GM21423 (cell line): ENCODE results near the gene INPP5K.
"Not testable (repeated sequence)": the region's sequence is repeated elsewhere in the genome, so short reads cannot be mapped to it uniquely, and the experiment has no call there.

Source experiments
- ATAC-seq: cut with Tn5 transposase; IDR thresholded peaks from one replicate; pipeline ENCODE4 v1.9.1; 2021; ENCODE audit warnings: mild to moderate bottlenecking, moderate library complexity; ENCODE audit not compliant: unreplicated experiment

The INPP5K gene

DNA sequence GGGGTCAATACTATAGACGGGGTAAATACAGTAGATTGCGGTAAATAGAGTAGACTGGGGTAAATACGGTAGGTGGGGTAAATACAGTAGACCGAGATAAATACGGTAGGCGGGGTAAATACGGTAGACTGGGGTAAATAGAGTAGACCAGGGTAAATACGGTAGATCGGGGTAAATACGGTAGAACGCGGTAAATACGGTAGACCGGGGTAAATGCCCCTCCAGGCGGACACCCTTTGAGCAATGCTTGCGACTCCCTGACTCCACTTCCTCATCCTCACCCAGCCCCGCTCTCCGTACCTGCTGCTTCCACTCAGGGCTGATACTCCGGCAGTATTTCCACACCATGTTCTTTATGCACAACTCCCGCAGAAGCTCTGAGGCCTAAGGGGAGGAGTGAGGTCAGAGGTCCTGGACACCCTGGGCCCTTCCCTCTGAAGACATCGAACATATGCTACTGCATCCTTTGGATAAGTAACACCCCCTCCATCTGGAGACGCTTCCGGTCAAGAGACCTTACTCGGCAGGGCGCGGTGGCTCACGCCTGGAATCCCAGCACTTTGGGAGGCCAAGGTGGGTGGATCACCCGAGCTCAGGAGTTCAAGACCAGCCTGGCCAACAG, 47.1 kb downstream of the INPP5K start:
- ATAC-seq: no peak

DNA sequence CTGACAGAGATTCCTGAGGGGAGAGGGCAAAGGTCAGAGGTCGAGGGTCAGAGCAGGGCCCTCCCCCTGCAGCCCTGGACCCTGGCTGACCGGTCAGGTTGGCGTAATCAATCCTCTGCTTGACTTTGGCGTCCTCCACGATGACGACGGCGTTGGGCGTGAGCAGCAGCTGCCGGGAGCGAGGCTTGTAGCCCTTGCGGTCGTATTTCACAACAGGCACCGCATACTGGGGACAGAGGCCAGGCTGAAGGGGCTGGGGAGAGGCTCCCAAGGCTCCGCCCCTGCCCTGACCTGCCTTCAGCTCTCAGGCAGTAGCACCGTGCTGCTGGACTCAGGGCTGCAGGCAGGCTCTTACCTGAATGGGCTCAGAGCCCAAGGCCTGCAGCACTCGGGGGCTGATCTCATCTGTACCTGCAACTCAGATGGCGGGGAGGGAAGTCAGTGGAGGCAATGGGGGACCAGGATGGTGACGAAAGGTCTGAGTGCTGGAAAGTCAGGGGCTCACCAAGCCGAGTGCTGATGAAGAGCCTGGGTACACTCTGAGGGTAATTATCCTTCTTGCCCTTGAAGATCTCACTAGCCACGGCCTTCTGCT, 48.4 kb downstream of the INPP5K start:
- ATAC-seq: no peak

DNA sequence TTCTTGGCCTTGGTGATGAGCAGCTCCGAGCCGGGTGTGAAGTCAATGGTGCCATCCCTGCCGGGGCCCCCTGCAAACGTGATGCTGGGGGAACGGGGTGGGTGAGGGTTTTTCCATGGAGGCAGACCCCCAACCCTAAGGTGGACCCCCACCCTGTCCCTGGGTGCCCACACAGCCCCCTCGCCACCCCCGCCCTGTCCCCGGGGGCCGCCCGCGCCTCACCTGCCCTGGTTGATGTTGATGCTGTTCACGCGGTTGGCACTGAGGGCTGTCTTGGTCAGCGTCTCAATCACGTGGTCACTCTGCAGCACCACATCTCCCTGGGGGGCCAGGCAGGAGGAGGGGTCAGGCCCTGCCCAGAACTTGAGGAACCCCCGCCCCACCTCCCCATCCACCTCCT, 49.2 kb downstream of the INPP5K start:
- ATAC-seq: no peak

DNA sequence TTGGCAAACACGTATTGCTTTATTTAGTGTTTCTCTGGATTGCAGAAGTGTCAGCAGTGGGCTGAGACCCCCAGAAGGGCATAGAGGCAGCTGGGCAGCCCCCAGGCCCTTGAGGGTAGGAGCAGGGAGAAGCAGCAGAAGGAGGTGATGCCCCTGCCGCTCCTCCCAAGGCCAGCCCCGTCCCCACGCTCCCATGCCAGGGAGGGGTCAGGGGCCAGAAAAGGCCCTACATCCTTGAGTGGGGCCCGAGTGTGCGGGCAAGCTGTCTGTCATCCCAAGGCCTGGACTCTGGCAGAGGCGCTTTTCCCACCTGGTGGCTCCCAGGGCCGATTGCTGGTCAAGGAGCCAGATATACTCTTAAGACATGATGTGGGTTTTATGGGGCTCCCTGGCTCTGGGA, 52.2 kb downstream of the INPP5K start:
- ATAC-seq: no peak

DNA sequence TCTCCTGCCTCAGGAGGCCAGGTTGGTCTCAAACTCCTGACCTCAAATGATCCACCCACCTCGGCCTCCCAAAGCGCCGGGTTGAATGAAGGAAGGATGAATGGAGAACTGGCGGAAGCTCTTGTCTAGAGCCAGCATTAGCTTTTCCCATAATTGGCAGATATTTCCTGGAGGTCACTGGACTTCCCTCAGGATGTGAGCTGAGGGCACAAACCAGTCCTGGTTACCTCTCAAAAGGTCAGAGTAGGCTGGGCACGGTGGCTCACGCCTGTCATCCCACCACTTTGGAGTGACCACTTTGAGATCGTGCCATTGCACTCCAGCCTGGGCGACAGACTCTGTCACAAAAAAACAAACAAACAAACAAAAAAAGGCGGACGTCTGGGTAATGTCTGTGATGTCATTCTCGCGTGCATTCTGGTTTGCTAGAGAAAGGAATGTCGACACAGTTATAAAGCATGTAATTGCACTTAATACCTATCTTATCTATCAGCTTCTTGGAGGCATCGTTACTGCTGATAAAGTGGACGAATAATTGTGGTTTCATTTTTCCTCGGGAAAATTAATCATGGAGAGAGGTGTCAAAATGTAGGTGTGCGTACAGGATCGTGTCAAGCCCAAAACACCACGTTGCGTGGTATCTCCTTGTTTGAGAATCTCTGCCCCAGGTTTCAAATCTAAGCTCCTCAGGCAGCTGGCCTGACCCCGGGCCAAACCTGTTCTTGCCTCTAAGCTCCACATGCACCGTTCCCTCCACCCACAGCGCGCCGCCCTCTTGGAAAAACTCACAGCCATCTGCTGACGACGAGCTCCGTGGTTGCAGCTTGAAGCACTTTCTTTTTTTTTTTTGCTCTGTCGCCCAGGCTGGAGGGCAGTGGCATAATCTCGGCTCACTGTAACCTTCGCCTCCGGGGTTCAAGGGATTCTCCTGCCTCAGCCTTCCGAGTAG, 54.0 kb downstream of the INPP5K start:
- no peak for ATAC-seq

DNA sequence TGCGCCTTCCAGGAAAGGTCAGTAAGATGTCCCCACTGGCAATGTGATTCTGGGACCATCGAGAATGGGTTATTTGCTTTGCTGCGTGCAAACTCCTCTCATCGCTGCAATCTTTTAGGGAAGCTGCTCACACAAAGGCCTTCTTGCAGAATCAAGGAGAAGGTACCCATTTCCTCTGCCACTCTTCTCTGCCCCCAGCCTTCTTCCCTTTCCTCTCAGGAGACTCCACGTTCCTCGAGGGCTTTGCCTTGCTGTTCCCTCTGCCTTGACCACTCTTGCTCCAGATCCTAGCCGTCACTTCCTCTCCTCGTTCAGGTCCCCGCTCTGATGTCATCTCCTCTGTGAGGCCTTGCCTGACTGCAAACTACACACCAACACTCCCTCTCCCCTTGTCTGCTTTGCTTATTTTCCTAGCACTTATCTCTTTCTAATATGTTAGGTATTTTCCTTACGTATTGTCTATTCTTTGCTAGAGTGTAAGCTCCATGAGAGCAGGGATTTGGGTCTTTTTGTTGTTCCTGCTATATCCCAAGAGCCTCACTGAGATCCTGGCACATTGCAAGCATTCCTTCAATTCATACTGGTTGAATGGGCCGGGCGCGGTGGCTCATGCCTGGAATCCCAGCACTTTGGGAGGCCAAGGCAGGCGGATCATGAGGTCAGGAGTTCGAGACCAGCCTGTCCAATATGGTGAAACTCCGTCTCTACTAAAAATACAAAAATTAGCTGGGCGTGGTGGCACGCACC, 55.0 kb downstream of the INPP5K start:
- no peak for ATAC-seq

DNA sequence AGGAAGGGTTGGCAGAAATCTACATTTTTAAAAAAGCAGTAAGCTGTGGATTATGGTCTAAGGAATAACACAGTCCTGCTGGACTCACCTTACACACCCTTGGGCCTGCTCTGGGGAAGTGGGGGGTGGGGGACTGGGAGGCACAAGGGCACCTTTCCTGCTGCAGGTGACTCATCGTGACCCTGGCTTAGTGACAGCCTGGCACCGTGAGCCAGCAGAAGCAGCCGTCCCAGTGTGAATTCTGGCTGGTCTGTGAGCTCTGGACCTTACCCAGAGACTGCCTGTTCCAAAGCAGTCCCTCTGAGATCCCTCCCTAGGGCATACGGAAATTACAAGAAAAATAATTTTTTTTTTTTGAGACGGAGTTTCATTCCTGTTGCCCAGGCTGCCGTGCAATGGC, 56.2 kb downstream of the INPP5K start:
- no peak for ATAC-seq

DNA sequence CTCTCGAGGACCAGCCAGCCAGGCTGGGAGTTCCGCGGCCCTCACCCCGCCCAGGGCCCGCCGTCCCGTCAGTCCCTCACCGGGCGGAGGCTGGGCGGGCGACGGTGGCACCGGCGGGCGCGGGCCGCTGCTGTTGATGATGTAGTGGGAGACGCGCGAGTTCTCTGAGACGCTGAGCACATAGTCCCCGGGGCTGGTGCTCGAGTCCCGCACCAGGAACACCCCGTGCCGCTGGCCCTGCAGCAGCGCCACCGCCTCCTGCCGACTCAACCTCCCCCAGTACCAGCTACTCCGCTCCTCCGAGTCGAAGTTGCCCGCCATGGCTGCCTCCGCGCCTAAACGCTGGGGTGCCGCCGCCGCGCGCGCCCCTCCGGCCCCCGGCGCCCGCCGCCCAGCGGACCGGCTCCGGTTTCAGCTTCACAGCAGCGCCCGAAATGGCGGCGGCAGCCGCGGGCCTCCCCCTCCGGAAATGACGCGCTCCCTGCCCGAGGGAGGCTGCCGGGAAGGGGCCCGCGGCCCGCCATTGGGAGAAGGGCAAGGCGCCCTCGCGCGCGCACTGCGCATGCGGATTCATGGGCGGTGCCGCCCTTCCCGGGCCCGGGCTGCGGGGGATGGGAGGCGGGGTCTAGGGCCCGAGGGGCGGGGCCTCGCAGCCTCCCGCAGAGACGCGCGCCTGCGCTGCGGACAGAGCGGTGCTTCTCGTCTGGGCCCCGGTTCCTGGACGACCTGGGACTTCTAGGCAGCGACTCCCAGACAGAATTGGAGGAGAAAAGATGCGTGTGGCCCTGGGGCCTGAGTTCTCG, 60.4 kb downstream of the INPP5K start, which contains the start of gene CRK:
Gene CRK (minus strand): TSS at position 436 of the 803 bp plus-strand sequence. CDS start 115 bp downstream, at position 321.
- peak; percentile 86 for ATAC-seq

DNA sequence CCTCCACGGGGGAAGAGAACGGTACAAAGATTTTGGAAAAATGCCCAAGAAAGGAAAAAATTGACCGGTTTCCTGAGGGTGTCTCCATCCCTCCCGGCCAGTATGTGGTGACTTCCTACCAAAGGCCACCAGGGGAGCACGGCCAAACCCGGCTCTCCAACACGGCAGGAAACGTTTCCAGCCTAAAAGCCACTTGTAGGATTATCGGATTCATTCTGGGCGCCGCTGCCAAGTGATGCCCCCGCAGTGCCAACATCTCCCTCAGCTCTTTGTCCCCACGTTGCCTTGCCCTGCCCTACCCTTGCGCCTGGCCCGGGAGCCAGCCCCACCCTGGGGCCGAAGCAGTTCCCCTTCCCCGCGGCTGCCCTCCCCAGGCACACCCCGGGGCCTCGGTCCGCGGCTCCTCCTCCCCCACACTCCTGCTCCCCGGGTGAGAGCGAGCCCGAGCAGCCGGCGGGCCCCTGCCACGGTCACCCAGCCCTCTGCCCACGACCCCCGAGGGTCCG, 61.1 kb downstream of the INPP5K start:
- peak; percentile 15 for ATAC-seq

DNA sequence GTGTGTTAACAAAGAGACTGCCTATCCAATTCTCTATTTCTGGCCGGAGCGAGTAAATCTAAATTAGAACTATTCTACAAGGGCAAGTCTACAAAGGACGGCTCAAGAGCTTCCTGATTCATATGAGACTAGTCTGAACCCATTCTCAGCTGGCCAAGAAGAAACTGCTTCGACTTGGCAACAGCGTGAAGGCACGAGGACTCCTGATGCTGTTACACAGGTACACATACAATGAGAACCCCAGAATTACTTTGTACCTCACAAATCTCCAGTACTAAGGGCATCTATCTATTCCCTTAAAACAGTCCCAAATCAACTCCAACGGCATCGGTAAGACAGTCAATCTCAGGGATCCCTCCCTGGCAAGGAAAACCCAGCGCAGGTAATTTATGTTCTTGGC, 61.9 kb downstream of the INPP5K start:
- ATAC-seq: no peak

DNA sequence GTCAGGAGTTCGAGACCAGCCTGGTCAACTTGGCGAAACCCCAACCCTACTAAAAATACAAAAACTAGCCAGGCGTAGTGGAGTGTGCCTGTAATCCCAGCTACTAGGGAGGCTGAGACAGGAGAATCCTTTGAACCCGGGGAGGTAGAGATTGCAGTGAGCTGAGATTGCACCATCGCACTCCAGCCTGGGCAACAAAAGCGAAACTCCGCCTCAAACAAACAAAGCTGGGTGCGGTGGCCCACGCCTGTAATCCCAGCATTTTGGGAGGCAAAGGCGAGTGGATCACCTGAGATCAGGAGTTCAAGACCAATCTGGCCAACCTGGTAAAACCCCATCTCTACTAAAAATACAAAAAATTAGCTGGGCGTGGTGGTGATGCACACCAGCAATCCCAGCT, 62.7 kb downstream of the INPP5K start:
- not testable (repeated sequence) for ATAC-seq

DNA sequence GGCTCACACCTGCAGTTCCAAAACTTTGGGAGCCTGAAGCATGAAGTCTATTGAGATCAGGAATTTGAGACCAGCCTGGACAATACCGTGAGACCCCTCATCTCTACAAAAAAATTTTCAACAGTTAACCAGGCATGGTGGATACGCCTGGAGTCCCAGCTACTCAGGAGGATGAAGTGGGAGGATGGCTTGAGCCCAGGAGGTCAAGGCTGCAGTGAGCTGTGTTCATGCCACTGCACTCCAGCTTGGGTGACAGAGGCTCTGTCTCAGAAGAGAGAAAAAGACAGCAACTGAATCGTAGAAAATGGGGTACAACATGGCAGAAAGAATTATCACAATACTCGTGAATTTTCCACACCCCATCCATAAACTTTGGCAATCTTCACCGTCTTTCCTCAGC, 63.6 kb downstream of the INPP5K start:
- ATAC-seq: no peak

DNA sequence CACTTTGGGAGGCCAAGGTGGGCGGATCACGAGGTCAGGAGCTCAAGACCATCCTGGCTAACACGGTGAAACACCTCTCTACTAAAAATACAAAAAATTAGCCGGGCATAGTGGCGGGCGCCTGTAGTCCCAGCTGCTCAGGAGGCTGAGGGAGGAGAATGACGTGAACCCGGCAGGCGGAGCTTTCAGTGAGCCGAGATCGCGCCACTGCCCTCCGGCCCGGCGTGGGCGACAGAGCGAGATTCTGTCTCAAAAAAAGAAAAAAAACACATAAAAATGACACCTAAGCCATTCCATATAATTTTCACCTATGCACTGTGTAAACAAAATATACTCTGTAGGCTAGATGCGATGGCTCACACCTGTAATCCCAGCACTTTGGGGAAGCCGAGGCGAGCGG, 66.2 kb downstream of the INPP5K start:
- not testable (repeated sequence) for ATAC-seq

DNA sequence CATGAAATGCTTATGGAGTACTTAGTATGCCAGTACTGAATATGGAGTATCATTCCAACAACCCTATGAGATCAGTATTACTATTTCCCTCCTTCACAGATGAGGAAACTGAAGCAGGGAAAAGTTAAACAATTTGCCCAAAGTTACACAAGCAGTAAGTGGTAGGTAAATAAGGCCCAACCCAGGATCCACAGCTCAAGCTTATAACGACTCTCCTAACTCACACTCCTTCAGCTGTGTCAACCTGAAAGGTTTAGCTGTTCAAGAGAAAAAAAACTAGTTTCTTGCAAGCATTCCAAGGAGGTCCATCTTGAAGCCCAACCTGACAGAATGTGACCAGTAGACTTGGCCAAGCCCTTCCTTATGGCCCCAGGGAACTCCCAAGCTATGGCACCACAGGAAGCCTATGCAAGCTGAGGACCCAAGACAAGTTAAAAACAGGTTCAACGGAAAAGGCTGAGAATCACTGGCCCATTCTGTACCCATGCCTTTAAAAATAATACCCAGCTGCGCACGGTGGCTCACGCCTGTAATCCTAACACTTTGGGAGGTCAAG, 66.9 kb downstream of the INPP5K start:
- ATAC-seq: no peak

DNA sequence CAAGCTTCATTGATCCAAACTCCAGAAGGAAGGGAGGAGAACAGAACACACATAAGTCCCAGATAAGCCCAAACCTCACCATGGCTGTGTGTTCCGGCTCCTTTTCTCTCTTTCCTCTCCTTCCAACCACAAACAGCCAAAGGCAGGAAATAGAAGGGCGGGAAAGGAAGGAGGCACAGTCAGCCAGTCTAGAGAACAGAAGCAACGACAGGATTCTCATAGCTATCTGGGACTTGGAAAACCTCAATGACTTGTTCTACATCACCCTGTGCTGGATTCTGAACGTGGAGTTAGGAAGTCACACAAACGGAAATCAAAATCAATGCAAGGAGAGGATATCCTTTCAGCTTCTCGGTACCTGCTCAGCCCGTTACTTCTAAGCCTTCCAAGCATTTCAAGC, 69.4 kb downstream of the INPP5K start:
- ATAC-seq: no peak

DNA sequence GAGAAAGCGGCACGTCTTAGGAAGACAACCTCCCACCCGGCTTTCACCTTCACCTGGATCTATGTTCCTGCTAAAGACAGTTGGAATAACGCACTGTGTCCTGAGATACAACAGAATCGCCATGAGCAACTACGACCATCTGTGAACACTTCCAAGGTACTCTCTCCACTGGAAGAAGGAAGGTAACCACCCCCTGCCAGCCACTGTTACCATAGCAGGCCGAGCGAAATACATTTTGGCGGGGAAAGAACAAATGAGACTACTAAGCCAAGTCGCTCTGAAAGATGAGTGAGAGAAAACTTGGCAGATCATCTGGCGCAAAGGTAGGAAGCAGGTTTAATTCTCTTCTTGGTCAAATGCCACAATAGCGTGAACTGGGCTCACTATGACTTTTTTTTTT, 70.2 kb downstream of the INPP5K start:
- no peak for ATAC-seq

DNA sequence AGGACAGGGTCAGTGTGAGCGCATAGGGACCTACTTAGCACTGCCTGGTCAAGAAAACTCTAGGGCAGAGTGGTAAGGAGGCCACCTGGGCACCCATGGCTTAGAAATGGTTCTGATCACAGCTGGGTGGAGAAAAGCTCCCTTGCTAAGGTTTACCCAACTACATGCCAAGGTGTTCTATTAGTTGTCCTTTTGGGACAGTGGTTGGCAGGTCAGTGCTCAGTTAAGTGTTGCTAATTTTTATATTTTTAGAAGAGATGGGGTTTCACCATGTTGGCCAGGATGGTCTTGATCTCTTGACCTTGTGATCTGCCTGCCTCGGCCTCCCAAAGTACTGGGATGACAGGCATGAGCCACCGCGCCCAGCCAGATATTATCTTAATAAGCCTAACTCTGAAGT, 70.7 kb downstream of the INPP5K start:
- not testable (repeated sequence) for ATAC-seq
